Right ventricle myocardium inferior (tissue), 1 donor: ENCODE data around the gene SLC25A3. TPM values are rescaled to one million over a fixed set of nuclear protein-coding genes. Genes with fewer than 3 reads are reported as not detected.
"Not testable (repeated sequence)": the region's sequence is repeated elsewhere in the genome, so short reads cannot be mapped to it uniquely, and the experiment has no call there.

ENCODE experiments used
- ATAC-seq: fragments of 200-7000 bp; cut with Tn5 transposase; one replicate; pipeline ENCODE4 v1.9.1; 2020; ENCODE audit warnings: mild to moderate bottlenecking, moderate library complexity
- DNase-seq: peaks from one replicate; pipeline ENCODE4 v3.0.0; 2021; ENCODE audit errors: missing footprints
- intact Hi-C: fragments of 100-400 bp; cut with DNase I; formaldehyde crosslinking; loops from one replicate; pipeline ENCODE4 v1.11.0; 2022
- total RNA-seq: library from RNA; stranded (reverse); fragmentation: NEBNext Ultra II Directional; extraction: Animal tissue kit (Norgen Biotek cat#: 25700); gene quantifications from one replicate; pipeline ENCODE4 v1.2.1, GENCODE V29; 2021
- donor health status: DM: no; HTN: yes; CAD: no; lungs with severe emphysema.

Gene SLC25A3
- total RNA-seq, 1 donor from 2014 or later, result 1,790 TPM

DNA sequence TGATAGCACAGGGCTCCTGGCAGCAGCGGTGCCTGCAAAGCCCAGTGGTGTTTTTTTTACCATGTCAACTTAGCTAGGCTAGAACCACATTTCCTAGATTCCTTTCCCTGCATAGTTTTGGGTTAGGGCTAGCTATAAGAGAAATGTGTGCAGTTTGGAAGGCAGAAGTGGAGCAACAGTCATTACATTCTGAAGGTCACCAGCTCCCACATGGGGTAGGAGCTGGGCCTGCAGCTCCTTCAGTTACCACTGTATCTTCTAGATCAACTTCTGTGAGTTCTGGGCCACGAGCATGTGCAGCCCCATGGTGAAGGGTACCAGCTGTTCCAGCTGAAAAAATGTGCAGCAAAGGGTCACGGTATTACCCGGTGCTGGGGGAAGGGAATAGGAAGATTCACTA, 2.3 kb upstream of the SLC25A3 start:
- intact Hi-C loops, result no loop called here
- DNase-seq, result no peak
- no peak for ATAC-seq

DNA sequence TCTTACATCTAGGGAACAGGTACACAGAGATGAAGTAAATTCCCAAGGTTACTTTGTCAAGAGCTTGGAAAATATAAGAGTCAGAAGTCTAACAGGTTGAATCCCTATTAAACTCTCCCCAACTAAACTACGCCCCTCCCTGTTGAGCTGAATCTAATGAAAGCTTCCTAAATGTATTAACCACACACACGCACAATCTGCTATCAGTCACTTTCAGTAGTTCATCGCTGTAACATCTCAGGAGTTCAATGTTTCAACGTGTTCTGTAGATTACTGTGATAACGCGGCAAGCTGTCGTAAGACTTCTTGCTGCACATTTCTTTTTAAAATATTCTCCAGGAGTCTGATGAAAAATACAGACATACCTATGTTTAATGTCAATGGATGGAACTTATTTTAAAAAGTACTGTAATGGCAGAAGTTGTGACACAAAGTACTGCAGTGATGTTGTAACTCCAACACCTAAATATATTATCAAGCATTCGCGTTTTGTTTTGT, 612 bp upstream of the SLC25A3 start:
- no peak for DNase-seq
- intact Hi-C loops, result loop anchor here (2.0 kb wide), 1 partner anchor 52 kb away; the partner anchor contains the start of genes APAF1 and IKBIP
- ATAC-seq, result no peak

DNA sequence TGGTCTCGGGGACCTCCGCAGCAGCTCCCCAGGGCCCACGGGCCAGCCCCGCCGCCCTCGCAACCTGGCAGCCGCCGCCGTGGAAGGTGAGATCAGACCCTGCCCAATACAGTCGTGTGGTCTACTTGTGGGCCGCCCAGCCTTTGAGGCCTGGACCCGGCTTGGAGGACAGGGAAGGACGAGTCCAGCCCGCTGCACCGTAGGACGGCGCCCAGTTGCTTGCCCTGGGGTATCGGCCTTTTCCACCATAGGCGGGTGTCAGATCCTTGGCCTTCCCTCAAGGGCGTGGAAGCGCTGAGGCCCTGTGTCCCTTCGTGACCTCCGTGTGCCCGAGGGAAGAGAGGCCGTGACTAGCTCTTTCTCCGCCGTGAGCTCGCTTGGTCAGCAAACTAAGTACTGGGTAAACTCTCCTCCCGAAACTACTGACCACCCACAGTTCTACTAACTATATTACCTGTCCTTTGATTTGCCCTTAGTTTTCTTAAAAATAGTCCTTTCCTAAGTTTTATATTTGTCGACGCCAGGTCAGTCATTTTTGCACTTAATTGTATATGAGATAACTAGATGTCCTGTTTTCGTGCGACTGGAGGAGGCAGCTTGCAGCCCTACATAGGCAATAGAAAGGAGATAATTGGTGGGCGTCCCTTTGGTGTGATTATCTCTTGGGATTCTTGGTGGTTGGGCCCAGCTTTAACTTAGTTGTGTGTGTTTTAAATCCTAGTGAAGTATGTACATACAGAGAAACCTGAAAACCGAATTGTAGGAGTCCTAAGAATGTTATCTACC, 757 bp downstream of the SLC25A3 start:
- DNase-seq (peak; percentile 78), ATAC-seq (peak; percentile 69)
- intact Hi-C loops, result no loop called here

DNA sequence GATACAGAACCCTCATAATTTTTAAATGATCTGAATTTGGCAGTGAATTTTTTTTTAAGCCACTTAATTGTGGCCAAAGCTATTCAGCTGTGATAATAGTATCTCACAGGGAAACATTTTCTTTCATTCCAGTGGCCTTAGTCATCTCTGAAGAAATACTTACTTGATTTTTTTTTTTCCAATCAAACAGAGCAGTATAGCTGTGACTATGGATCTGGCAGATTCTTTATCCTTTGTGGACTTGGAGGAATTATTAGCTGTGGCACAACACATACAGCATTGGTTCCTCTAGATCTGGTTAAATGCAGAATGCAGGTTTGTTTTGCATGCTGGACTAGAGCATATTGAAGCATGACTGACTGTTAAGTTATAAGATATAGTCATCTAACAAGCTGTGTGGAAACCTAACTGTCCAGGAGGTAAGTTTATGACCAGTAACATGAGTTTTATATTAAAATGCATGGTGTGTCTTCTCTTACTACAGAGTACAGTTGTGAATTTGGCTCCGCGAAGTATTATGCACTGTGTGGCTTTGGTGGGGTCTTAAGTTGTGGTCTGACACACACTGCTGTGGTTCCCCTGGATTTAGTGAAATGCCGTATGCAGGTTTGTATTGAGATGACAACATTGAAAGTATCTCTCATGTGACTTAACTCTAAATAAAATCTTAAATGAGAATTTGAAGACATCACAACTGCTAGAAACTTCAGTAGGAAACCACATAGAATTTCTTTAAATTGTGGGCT, 1.9 kb downstream of the SLC25A3 start:
- DNase-seq (no peak), ATAC-seq (no peak)
- intact Hi-C loops, result no loop called here

DNA sequence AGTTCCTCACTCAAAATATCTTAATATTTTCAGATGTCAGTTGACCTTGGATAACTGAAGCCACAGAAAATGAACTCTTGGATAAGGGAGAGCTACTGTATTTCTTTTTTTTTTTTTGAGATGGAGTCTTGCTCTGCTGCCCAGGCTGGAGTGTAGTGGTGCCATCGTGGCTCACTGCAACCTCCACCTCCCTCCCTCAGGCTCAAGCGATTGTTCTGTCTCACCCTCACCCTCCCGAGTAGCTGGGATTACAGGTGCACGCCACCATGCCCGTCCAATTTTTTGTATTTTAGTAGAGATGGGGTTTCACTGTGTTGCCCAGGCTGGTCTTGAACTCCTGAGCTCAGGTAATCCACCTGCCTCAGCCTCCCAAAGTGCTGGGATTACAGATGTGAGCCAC, 3.8 kb downstream of the SLC25A3 start:
- intact Hi-C loops, ATAC-seq, DNase-seq: not testable (repeated sequence)

DNA sequence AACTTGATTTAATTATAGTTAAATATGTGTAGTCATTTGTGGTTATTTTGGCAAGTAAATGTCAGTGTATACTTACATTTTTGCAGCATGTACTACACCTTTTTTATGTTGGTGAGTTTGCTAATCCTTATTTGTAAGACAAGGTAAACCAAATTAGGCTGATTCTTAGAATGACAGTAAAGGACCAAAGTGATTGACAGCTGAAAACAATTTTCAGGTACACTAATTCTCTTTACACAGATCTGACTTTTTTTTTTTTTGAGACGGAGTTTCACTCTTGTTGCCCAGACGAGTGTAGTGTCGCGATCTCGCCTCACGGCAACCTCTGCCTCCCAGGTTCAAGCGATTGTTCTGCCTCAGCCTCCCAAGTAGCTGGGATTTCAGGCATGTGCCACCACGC, 8.4 kb downstream of the SLC25A3 start:
- ATAC-seq (no peak), DNase-seq (no peak)
- intact Hi-C loops, result no loop called here

DNA sequence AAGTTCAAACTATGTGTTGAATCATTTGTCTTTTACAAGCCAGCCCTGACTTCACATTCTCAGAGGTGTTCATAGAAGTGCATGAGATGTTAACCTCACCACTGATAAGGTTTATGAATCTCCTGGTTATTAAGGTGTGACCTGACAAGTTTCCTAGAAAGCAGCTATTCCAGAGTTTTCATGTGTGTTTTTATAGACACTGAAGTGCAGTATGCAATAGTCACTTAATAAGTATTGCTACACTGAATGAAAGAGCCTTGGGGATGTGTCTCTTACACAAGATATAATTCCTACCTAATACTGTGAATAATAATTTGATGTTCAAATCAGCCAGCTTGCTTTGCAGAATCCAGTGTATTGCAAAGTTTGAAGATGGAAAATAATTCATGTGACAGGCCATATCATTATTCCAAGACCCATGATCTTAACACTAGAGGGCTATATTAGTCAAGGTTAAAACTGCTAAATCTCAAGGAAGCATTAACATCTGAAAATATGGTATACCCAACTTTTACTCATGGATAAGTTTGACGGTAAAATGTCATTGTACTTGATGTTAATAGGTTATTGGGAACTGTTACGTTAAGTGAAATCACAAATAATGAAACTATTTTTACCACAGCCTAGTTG, 13.0 kb downstream of the SLC25A3 start:
- no peak for ATAC-seq
- no peak for DNase-seq
- intact Hi-C loops, result no loop called here

DNA sequence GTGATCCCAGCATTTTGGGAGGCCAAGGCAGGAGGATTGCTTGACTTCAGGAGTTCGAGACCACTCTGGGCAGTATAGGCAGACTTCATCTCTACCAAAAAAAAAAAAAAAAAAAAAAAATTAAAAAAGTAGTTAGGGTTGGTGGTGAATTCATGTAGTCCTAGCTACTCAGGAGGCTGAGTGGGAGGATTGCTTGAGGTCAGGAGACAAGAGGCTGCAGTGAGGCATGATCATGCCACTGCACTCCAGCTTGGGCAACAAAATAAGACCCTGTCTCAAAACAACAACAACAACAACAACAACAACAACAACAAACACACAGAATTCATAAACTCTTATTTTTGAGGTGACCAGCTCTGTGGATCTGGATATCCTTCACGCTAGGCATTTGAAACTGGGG, 17.1 kb downstream of the SLC25A3 start:
- ATAC-seq, result no peak
- intact Hi-C loops, result no loop called here
- DNase-seq, result no peak

DNA sequence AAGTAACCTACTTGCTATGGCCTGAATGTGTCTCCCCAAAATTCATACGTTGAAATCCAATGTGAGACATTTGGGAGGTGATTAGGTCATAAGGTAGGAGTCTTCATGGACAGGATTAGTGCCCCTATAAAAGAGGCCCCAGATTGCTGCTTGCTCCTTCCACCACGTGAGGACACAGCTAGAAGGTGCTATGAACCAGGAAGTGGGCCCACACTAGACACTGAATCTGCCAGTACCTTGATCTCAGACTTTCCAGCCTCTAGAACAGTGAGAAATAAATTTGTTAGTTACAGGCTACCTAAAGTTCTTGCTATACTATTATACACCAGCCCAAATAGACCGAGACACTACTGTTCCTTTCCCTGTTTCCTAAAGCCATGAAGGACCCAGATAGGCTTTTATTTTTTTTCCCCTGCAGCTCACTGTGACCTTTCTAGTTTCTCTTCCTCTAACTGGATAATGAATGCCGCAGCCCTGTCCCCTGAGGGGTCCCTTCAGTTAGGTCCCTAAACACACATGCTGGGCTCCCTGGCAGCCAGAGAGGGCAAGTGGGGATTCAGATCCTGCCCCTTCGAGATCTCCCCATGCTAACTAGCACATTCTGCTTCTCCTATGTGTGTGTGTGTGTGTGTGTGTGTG, 19.3 kb downstream of the SLC25A3 start:
- no peak for DNase-seq
- ATAC-seq, result no peak
- intact Hi-C loops, result no loop called here

DNA sequence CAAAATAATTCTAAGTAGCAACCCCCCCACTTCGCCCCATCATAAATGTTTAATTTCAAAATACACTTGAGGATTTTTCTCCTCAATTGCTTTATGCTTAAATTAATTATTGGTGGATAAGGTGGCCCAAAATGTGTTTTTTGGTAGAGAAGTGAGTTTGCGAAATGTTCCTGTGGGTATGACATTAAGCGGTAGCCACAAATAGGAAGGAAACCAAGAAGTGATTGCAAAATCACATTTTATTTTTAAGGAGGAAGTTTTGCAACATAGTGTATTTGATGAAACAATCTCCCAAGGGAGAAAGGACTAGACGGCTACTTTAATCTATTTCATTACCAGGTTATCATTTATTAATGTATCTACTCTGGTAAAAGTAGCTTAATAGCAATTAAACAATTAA, 25.5 kb downstream of the SLC25A3 start:
- intact Hi-C loops, result no loop called here
- DNase-seq (no peak), ATAC-seq (peak; percentile 70)

DNA sequence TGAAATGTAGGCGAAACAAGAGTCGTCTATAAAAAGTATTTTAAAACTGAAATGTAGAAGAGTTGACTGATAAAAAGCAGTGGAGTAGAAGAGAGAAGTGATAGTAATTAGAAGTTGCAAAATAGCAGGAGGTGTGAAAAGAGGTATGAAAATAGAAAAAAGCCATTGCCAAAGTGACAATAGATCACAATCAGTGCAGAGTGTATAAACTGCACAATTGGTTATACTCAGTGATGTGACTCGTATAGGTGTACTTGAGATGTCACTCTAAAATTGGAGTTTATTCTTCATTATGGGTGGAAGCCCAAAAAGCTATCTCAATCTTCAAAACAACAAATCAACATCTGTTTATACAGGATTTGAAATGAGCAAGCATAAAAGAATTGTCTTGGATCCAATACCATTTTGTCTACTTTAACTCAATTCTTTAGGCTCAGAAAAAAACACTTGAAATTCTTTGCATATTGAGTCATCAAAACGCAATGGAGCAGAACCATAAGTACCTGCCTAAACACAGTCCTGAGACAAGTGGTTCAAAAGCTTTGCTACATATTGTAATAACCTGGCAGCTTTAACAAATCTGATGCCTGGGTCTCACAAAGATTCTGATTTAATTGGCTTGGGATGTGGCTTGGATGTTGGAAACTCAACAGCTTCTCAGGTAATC, 42.3 kb downstream of the SLC25A3 start:
- ATAC-seq (no peak), DNase-seq (no peak)
- intact Hi-C loops, result no loop called here

DNA sequence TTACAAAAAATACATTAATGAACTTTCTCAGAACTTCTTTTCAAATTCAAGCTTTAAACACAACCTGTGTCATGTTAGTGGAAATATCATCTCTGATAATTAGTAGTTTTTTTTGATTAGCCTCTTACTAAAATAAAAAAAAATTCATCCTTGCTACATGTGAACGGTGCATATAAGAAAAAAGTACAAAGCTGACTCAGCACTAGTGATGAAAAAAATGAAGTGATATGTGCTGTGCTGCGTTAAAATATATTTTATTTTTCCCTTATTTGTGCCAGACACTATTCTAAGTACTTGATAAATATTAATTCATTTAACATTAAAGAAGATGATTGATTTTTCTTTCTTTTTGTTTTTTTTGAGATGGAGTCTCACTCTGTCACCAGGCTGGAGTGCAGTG, 43.6 kb downstream of the SLC25A3 start:
- DNase-seq, result no peak
- ATAC-seq, result no peak
- intact Hi-C loops, result no loop called here

DNA sequence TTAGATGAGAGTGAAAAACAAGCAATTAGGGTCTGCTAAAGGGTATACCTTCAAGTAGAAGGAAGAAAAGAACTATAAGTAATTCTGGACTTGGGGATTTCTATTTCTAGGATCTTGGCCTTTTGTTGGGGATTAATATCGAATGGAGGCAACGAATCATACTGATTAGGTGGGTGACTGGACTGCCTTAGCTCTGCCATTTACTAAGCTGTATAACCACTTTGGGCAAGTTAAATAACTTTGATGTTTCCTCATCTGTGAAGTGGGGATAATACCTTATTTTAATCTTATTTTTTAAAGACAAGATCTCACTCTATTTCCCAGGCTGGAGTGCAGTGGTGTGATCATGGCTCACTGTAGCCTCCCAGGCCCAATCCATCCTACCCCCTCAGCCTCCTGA, 44.5 kb downstream of the SLC25A3 start:
- no peak for ATAC-seq
- no peak for DNase-seq
- intact Hi-C loops, result no loop called here

DNA sequence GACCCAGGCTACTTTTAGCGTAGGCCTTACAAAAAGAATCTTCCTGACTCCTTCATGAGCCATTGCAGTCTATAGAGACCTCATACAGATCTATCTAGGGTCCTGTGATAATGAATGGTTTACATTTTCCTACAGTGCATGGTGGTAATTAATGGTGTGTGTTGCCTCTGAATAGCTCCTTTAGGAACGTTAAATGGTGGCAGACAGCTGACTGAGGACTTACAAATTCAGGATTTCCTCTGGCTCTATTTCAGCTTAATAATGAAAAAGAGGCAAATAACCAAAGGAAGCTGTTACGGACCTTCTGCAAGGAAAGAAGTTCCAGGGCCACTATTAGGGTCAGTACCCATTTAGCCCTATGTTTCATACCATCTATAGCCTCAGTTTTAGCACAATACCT, 46.0 kb downstream of the SLC25A3 start:
- DNase-seq (no peak), ATAC-seq (no peak)
- intact Hi-C loops, result no loop called here

DNA sequence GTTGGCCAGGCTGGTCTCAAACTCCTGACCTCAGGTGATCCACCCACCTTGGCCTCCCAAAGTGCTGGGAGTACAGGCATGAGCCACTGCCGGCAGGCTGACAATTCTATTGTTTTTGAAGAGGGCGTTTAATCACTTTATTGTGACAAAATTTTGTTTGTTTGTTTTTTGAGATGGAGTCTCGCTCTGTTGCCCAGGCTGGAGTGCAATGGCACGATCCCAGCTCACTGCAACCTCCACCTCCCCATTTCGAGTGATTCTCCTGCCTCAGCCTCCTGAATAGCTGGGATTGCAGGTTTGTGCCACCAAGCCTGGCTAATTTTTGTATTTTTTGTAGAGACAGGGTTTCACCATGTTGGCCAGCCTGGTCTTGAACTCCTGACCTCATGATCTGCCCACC, 49.3 kb downstream of the SLC25A3 start:
- intact Hi-C loops, ATAC-seq, DNase-seq: not testable (repeated sequence)

DNA sequence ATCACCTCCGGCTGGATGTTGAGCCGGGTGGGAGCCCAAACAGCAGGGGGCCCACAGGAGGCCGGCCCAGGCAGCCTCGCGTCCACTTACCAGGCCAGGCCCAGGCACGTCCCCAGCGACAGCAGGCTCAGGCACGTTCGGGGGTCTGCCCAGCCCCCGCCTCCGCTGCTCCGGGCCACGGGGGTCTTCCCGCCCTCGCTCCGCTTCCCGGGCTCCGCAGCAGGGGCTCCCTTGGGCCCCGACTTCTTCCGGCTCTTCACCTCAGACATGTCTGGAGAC, 50.9 kb downstream of the SLC25A3 start:
- peak; percentile 77 for DNase-seq
- ATAC-seq, result peak; percentile 7
- intact Hi-C loops, result loop anchor here (2.0 kb wide), 2 partner anchors 52 to 78 kb away; partner anchors contain the start of gene SLC25A3

DNA sequence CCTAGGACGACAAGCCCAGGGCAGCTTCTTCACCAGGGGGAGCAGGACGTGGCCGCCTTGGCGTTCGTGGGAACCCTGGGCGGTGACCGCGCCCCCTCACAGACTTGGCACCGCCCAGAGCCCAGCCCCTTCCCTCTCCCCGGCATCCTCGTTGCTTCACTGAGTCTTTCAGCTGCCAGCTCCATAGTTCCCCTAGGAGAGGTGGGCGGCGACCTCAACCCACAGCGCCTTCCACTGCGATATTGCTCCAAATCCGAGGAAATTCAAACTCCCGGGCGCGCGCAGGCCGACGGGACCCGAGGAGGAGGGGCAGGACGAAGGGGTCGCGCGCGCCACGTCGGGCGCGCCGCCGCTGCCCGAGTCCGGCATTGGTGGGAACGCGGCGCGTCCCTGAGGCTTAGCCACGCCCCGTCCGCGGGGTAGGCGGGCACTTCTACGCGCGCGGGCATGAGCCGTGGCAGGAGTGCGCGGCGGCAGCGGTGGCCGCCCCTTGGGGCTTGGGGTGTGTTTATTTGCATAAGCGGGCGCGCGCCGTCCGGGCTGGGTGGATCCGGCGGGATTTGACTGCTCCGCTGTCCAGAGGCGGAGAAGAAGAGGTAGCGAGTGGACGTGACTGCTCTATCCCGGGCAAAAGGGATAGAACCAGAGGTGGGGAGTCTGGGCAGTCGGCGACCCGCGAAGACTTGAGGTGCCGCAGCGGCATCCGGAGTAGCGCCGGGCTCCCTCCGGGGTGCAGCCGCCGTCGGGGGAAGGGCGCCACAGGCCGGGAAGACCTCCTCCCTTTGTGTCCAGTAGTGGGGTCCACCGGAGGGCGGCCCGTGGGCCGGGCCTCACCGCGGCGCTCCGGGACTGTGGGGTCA, 51.5 kb downstream of the SLC25A3 start, which contains the start of the genes APAF1 and IKBIP:
Gene APAF1 (plus strand): TSS at position 579 of the 860 bp plus-strand sequence. CDS start 3,070 bp downstream, outside the sequence.
Gene IKBIP (minus strand): TSS at position 77 of the 860 bp plus-strand sequence. CDS start 87 bp downstream, outside the sequence.
- peak; percentile 99 for DNase-seq
- intact Hi-C loops, result loop anchor here (2.0 to 5.0 kb wide), 3 partner anchors 52 to 143 kb away; partner anchors contain the start of gene SLC25A3
- peak; percentile 100 for ATAC-seq
